EL (cell line): ENCODE results near the gene MSH6.

Experiments used
- DNase-seq: peaks from one replicate; pipeline ENCODE4 v3.0.0-alpha.2; 2016

The MSH6 gene

GRCh38 chr2:47782381-47782670 is 619 bp upstream of the MSH6 start:
- DNase-seq = no peak

GRCh38 chr2:47783486-47784351 is 774 bp downstream of the MSH6 start:
- DNase-seq = peak; percentile 70

DNA sequence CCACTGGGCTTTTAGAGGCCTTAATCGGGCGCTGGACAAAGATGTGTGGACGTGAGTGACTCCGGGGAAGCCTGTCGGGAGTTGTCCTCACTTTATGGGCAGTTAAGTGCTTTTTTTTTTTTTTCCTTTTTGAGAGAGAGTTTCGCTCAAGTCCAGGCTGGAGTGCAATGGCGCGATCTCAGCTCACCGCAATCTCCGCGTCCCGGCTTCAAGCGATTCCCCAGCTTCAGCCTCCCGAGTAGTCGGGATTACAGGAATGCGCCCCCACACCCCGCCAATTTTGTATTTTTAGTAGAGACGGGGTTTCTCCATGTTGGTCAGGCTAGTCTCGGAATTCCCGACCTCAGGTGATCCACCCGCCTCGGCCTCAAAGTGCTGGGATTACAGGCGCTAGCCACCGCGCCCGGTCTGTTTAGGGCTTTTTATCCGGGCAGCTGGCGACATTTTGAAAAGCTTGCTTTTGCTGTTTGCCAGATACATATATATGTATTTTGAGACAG is 1.5 kb downstream of the MSH6 start:
- DNase-seq = no peak

DNA sequence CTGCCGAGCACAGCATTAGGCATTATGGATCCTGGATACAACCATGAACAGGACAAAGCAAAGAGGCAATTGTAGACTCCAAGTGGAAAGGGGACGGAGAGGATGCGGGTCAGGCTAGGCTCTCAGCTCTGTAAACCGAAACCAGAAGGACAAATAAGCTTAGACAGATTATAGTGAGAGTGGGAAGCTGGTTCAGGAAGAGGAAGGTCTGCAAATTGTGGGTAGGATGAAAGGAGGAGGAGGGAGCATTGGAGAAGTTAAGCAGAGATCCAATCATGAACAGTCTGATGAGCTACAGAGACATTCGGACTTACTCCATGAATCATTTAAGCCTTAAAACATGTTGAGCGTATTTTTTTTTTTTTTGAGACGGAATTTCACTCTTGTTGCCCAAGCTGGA is 3.0 kb downstream of the MSH6 start:
- peak; percentile 27 for DNase-seq

DNA sequence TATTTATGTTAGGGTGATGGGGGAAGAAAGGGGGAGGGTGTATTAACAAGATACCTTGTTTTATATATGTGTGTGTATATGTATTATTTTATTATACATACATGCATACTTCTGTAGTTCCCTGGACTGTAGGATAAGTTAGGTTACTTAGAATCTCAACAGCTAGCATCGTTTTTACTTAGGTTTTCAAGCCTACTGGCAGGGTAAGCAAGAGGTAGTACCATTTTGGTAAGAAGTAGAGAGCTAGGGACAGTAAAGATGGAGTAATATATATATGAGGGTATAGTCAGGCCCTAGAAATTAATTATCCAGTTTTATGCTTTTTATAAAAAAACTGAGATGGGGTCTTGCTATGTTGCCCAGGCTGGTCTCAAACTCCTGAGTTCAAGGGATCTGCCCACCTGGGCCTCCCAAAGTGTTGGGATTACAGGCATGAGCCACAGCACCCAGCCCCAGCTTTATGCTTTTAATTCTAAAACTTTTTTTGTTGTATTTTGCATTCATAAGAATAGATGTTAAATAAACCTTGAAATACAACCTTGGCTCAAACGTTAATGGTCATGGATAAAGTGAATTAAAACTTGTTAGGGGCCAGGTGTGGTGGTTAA is 13.2 kb downstream of the MSH6 start:
- DNase-seq = no peak

DNA sequence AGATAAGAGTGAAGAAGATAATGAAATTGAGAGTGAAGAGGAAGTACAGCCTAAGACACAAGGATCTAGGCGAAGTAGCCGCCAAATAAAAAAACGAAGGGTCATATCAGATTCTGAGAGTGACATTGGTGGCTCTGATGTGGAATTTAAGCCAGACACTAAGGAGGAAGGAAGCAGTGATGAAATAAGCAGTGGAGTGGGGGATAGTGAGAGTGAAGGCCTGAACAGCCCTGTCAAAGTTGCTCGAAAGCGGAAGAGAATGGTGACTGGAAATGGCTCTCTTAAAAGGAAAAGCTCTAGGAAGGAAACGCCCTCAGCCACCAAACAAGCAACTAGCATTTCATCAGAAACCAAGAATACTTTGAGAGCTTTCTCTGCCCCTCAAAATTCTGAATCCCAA is 15.7 kb downstream of the MSH6 start:
- no peak for DNase-seq

DNA sequence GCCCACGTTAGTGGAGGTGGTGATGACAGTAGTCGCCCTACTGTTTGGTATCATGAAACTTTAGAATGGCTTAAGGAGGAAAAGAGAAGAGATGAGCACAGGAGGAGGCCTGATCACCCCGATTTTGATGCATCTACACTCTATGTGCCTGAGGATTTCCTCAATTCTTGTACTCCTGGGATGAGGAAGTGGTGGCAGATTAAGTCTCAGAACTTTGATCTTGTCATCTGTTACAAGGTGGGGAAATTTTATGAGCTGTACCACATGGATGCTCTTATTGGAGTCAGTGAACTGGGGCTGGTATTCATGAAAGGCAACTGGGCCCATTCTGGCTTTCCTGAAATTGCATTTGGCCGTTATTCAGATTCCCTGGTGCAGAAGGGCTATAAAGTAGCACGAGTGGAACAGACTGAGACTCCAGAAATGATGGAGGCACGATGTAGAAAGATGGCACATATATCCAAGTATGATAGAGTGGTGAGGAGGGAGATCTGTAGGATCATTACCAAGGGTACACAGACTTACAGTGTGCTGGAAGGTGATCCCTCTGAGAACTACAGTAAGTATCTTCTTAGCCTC is 16.2 kb downstream of the MSH6 start:
- no peak for DNase-seq

- DNase-seq = no peak
These were observed 18.2 kb downstream of the MSH6 start for GRCh38 chr2:47801118-47801517.

DNA sequence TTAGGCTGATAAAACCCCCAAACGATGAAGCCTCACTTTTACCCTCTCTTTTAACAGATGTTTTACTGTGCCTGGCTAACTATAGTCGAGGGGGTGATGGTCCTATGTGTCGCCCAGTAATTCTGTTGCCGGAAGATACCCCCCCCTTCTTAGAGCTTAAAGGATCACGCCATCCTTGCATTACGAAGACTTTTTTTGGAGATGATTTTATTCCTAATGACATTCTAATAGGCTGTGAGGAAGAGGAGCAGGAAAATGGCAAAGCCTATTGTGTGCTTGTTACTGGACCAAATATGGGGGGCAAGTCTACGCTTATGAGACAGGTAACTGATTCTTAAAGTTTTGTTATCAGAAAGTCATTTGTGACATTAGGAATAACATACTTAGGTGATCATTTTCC is 20.4 kb downstream of the MSH6 start:
- DNase-seq = no peak

DNA sequence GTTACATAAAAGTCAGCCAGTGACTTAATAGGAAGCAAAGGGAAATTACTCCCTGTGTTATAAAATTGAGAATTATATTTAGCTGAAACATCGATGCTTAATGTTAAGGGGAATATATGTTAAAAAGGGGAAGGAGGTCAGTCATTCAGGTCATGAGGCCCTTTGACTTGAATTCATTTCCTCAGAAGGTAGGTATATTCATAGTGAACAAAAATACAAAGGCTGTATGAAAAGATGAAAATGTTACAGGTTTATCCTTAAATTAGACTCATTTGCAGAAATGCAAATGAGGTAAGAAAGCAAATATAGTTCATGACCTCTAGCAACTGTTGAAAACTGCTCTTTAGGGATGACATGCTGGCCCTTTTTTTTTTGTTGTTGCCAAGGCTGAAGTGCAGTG is 20.8 kb downstream of the MSH6 start:
- no peak for DNase-seq

DNA sequence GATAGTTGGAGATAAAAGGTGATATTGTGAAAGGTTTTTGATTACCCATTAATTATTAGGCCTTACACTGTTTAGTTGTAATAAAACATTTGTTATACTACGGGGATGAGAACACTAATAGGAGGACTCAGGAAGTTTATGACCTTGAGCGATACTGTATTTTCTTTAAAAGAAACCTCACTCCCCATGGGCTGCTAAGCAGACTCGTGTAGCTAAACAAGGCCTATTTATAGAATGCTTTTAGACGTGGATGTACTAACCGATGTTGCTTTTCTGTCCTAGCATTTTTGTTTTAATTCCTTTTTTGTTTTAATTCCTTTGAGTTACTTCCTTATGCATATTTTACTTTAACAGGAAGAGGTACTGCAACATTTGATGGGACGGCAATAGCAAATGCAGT is 22.9 kb downstream of the MSH6 start:
- DNase-seq = no peak

- no peak for DNase-seq
These were observed 25.7 kb downstream of the MSH6 start for GRCh38 chr2:47808614-47809013.

DNA sequence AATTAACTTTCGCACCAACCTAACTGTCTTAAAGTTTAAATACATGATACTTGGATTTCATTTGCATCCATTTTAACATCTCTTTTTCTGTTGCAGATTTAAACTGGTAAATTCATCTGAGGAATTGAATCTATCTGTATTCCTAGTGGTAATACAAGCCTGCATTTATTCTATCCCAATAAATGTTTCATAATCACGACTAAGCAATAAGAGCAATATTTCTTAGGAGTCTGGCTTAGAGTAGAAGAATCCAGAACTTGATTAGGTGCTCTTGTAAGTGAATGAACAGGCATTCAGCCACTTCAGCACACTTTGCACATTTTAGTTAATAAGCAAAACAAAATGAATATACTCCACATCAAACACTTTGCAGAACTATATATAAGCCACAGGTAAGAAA is 27.0 kb downstream of the MSH6 start:
- no peak for DNase-seq

GRCh38 chr2:47810850-47811249 is 27.9 kb downstream of the MSH6 start:
- no peak for DNase-seq

DNA sequence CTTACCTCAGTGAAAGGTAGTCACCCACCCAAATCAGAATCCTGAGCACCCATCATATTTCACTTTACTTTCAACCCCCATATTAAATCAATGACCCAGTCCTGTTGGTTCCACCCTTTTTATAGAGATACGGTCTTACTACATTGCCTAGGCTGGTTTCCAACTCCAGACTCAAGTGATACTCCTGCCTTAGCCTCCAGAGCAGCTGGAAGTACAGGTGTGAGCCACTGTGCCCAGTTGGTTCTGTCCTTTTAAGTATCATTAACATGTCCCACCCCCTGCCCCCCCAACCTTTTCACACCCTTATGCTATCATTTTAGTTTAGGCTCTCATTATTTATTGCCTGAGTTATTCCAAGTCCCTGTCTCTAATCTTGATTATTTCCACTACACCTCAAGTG is 28.7 kb downstream of the MSH6 start:
- no peak for DNase-seq

DNA sequence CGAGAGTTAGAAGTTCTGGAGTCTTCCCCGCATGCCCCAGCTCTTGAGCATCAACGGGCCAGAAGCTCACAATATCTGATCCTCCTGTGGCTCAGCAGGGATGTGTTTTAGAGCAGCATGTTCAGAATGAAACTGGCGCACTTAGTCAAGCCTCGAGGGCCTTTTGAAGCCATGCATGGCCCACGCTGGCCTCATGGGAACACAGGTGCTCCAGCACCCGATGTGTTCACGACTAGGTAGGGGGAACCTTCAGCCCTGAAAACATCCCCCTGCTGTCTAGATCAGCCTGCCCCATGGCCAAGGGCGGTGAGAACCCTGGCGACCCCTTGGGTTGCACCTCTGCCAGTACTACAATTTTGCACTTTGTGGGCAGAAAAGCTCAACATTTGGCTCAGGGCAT is 32.8 kb downstream of the MSH6 start:
- DNase-seq = no peak

DNA sequence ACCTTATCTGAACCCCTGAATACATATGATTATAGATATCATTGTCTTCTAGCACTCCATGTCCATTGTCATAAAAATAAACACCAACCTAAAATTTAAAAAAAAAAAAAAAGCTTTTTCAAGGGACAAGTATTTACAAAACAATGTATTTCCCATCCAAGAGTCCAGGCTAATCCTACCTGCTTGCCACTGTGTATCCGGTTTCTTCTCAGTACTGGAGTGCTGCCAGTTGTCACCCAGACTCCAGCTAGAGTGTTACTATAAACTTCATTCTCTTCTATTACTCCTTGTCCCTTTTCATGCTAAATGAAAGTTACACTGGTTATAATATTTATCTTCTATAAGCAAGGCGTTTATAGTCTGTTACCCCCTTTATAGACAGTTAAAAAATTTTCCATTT is 35.8 kb downstream of the MSH6 start:
- DNase-seq = no peak

- DNase-seq = peak; percentile 52
These were observed 36.9 kb downstream of the MSH6 start for GRCh38 chr2:47819834-47820233.

DNA sequence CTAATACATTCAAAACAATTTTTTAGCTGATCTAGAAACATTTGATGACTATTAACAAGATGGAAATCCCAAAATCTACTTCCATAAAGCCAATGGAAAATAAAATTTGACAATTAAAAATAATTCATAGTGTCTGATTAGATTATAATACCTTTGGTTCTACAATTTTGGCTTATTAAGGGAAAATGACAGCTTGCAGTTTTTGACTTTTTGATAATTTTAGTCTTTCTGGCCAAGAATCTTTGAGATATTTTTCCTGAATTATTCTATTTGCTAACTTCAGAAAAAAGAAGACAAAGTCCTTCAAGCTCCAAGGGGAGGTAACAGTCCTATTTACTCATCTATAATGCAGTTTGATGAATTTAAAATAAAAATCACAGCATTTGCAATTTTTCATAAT is 39.6 kb downstream of the MSH6 start:
- no peak for DNase-seq

- no peak for DNase-seq
These were observed 50.6 kb downstream of the MSH6 start for GRCh38 chr2:47833516-47833968.

GRCh38 chr2:47838249-47838648 is 55.3 kb downstream of the MSH6 start:
- no peak for DNase-seq

DNA sequence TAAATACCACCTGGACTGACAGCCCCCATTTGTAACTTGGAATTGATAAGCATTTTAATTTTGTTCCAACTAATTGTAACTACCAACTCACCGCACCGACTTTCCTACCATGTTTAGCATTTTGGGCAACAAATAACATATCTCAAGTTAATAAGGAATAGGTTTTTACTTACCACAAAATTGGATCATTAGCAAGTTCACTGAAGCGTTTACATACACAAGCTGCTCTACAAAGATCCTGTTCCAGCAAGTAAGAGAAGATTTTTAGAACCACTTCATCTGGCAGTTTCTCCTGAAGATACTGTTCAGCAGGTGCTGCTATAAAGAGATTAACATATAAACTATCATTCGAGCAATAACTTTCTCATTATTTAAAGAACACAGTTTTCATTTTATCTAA is 55.7 kb downstream of the MSH6 start:
- no peak for DNase-seq

DNA sequence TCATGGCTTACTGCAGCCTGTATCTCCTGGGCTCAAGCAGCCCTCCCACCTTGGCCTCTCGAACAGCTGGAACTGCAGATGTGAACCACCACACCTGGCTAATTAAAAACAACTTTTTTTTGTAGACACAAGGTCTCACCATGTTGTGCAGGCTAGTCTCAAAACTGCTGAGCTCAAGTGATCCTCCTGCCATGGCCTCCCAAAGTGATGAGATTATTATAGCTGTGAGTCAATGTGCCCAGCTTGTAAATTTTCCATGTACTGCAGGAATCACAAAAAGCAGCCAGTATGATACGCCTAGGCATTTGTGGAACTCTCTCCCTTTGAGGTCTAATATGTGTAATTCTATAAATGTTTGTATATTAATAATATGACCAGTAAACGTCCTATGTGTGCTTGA is 59.9 kb downstream of the MSH6 start:
- peak; percentile 4 for DNase-seq

DNA sequence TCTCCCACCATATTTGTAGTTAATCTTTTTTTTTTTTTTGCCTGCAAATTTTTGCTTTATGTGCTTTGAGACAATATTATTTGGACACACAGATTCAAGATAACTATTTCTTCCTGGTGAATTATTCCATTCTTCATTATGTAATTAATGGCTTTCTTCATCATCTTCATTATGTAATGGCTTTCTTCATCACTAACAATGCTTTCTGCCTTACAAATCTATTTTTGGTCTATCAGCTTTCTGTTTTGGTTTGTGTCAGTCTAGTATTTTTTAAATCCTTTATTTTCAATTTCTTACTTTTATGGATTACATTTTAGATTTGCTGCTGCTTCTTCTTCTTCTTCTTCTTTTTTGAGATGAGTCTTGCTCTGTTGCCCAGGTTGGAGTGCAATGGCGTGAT is 60.5 kb downstream of the MSH6 start:
- DNase-seq = no peak
